GM10248 (cell line): Measurements from ENCODE around the gene FOSL2.

Experiments
- CTCF ChIA-PET: fragments of 300-600 bp; sonication (Branson Sonifier 250); formaldehyde crosslinking; extraction: SDS; loops from one replicate; lab custom pipeline; 2021; ENCODE audit warnings: antibody characterized with exemption; lab: Yijun Ruan, JAX
- POLR2A ChIA-PET: fragments of 350-650 bp; sonication (Branson Sonifier 250); formaldehyde crosslinking; extraction: SDS; loops from one replicate; lab custom pipeline; 2020; ENCODE audit warnings: antibody characterized with exemption; lab: Yijun Ruan, JAX
- DNase-seq: peaks from one replicate; pipeline ENCODE4 v3.0.0; 2012; ENCODE audit errors: extremely low spot score
- TF ChIP-seq, protein P1 (sequence below): IDR thresholded peaks from 2 replicates; pipeline ENCODE4 v1.5.1; 2012; ENCODE audit warnings: mild to moderate bottlenecking, low read depth; ENCODE audit errors: extremely low read depth, missing control alignments, control extremely low read depth

FOSL2 gene

DNA sequence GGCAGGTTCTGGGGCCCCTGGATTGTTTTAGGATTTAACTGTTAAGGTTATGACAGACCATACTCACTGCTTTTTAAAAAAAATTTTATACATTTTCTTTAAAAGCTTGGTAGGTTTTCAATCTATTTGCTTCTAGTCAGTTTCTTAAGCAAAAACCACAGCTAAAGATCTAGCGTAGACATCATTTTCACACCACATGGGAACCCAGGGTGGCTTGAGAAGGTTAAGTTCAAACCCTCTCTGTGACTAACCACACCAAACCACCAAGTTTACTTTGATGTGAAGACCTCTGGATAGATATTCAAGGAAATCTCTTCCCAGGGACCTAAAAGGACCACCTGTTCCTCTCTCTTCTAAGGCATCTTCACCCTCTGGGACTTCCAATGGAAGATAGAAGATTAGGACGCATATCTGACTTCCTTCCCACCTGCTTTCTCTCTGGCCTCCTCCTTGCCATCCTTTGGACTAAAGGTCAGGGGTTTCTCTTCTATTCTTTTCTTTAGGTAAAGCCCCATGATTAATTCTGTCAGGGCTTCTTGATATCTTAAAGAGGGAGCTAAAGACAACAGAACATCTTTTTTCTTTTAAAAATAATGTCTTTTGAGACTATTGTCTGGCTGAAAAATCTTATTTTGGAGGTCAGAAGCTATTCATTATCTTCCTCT lies 32.3 kb downstream of the FOSL2 start:
- no peak for DNase-seq
- ChIA-PET CTCF (no interaction called here), POLR2A (no interaction called here)
- TF ChIP-seq, protein P1, sequence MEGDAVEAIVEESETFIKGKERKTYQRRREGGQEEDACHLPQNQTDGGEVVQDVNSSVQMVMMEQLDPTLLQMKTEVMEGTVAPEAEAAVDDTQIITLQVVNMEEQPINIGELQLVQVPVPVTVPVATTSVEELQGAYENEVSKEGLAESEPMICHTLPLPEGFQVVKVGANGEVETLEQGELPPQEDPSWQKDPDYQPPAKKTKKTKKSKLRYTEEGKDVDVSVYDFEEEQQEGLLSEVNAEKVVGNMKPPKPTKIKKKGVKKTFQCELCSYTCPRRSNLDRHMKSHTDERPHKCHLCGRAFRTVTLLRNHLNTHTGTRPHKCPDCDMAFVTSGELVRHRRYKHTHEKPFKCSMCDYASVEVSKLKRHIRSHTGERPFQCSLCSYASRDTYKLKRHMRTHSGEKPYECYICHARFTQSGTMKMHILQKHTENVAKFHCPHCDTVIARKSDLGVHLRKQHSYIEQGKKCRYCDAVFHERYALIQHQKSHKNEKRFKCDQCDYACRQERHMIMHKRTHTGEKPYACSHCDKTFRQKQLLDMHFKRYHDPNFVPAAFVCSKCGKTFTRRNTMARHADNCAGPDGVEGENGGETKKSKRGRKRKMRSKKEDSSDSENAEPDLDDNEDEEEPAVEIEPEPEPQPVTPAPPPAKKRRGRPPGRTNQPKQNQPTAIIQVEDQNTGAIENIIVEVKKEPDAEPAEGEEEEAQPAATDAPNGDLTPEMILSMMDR = no peak

GRCh38 chr2:28425464-28425835 lies 32.8 kb downstream of the FOSL2 start:
- ChIA-PET CTCF (no interaction called here), POLR2A (no interaction called here)
- no peak for DNase-seq
- TF ChIP-seq, protein P1 = no peak

DNA sequence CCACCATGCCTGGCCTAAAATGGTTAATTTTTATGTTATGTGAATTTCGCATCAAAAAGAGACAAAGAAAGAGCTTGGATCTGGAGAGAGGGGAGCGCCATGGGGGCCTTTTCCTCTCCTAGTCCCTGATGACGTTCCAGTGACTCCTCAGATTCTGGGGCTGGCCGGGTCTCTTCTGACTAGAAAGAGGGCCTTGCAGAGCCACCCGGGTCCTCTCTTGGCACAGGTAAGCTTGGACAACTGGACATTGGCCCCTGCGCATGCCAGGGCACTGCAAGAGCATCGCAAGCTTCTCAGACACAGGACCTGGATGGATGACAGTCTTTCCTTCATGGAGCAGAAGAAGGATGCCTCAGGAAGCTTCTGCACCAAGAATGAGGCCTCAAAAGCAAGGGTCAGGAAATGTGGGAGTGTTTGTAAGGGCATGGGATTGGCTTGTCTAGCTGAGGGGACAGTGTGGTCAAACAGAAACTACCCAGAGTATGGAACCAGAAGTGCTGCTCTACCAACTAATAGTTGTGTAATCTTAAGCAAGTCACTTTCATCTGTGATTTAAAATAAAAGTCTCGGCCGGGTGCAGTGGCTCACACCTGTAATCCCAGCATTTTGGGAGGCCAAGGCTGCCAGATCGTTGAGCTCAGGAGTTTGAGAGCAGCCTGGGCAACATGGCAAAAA lies 35.2 kb downstream of the FOSL2 start:
- POLR2A ChIA-PET = no interaction called here
- no peak for DNase-seq
- CTCF ChIA-PET = interaction anchor here (1.0 to 2.3 kb wide), 4 partner anchors 11 to 674 kb away, joined by 3 to 6 read pairs (median 3); no protein-coding TSS in a partner anchor
- TF ChIP-seq, protein P1 = no peak

- no peak for DNase-seq
- ChIA-PET CTCF (interaction anchor here (1.0 to 2.3 kb wide), 5 partner anchors 12 to 674 kb away, joined by 3 to 6 read pairs (median 3); no protein-coding TSS in a partner anchor), POLR2A (no interaction called here)
- TF ChIP-seq, protein P1 = no peak
Observed at GRCh38 chr2:28428486-28428885, 35.8 kb downstream of the FOSL2 start.

DNA sequence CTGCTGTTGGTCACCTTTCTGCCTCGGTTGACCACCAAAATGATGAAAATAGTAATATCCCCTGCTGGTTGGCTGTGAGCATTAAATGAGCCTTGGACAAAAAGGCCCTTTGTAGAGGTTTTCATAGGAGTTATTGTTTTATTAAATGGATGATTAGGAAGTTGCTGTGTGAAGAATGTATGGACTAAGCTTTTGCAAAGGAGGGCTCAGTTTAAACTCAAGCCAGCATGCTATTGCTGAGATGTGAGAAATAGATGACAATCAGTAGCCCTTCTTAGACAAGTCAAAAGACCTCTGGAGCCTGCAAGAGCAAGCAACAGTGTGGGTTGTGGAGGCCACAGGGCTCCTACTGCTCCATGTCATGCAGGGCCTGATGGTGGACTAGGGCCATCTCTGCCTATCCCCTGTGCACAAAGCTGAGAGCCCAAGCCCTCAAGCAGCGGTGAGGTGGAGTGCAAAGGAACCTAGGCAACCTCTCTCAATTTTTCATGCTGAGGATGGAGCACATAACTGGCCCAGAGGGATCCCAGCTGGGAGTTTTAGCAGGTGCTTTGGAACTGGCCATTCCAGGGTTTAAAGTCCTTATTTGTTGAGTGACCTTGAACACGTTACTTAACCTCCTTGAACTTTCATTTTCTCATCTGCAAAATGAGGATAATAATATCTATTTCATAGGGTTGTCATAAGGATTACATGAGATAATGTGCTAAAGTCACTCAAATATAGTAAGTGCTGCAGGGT lies 37.1 kb downstream of the FOSL2 start:
- DNase-seq = no peak
- TF ChIP-seq, protein P1 = no peak
- POLR2A ChIA-PET = no interaction called here
- CTCF ChIA-PET = interaction anchor here (0.6 to 1.4 kb wide), 2 partner anchors 23 to 622 kb away, joined by 3 read pairs; no protein-coding TSS in a partner anchor

GRCh38 chr2:28430377-28430765 lies 37.7 kb downstream of the FOSL2 start:
- no peak for DNase-seq
- ChIA-PET CTCF (interaction anchor here (0.6 to 1.4 kb wide), 3 partner anchors 13 to 726 kb away, joined by 3 to 4 read pairs (median 3); no protein-coding TSS in a partner anchor), POLR2A (no interaction called here)
- TF ChIP-seq, protein P1 = no peak
